ENCODE data around the gene SDK2. TPM values are rescaled to one million over a fixed set of nuclear protein-coding genes. Genes with fewer than 3 reads are reported as not detected.

The SDK2 gene
- total and polyA plus RNA-seq, 2 of the 8 experiments (the other 6 are each of a cell fraction or from before 2014, with no cell fraction given): 3.9 to 4.1 TPM

- H3K23ac ChIP-seq (ENCODE audit: insufficient read length): no peak overlapping the region
- peaks cover 4 to 15% (median 9%) of the 10 kb centered on the region in 4 experiments for H3K4me1 ChIP-seq (replicated peaks in 1 of 4; ENCODE audit: control insufficient read depth in 3 of 4, insufficient read depth in 4 of 4, low read length in 3 of 4)
- CTCF ChIA-PET (ENCODE audit: partially characterized antibody): interaction anchor here (0.6 to 11.3 kb wide), 89 partner anchors 9 to 555 kb away, joined by 3 to 175 read pairs (median 5); no protein-coding TSS in a partner anchor
- H2BK20ac ChIP-seq (ENCODE audit: low read length): no peak overlapping the region
- no peaks in the 10 kb centered on the region for H3K36me3 ChIP-seq (ENCODE audit: control insufficient read depth in 2 of 4, insufficient read depth in 4 of 4, low read length in 3 of 4)
- H3K79me1 ChIP-seq (ENCODE audit: low read depth, low read length): no peaks in the 10 kb centered on the region
- H2AK5ac ChIP-seq (ENCODE audit: low read depth, low read length): no peak overlapping the region
- peaks cover 5 to 42% (median 32%) of the 10 kb centered on the region in 4 experiments for H3K27me3 ChIP-seq (replicated peaks in 1 of 4; ENCODE audit: control insufficient read depth in 3 of 4, extremely low read depth in 1 of 4, insufficient read depth in 3 of 4, low read length in 3 of 4)
- POLR2A ChIA-PET (ENCODE audit: partially characterized antibody): interaction anchor here (0.8 kb wide), 1 partner anchor 33 kb away, joined by 3 read pairs; no protein-coding TSS in a partner anchor
- DNase-seq (ENCODE audit: low read depth in 1 of 2, low spot score in 2 of 2): peak in 1 of 2 experiments; percentile 66
- FAIRE-seq: peak; percentile 73
- no peak overlapping the region; the same call in 1 of the 2 replicates for H3K18ac ChIP-seq (ENCODE audit: extremely low read depth, low read length)
- no peaks in the 10 kb centered on the region for H3K9me3 ChIP-seq (ENCODE audit: insufficient read depth in 2 of 2, low read depth in 1 of 2, low read length in 1 of 2)
- H2BK15ac ChIP-seq (ENCODE audit: low read length): no peak overlapping the region
- H3K79me2 ChIP-seq (ENCODE audit: control insufficient read depth in 1 of 2, insufficient read depth in 2 of 2, low read length in 2 of 2): peaks cover 0 to 8% of the 10 kb centered on the region in 2 experiments; a peak in 1 of 4 replicates
- no peak overlapping the region for H2BK120ac ChIP-seq (replicated peaks; ENCODE audit: low read depth, low read length)
- H4K5ac ChIP-seq (ENCODE audit: insufficient read length, low read depth, low read length): no peak overlapping the region
- no peak overlapping the region for H2BK5ac ChIP-seq (ENCODE audit: low read depth, low read length)
- H3K4me3 ChIP-seq (ENCODE audit: extremely low read depth in 1 of 4, insufficient read depth in 2 of 4, low read depth in 3 of 4, low read length in 4 of 4): no peak overlapping the region
- no peak overlapping the region for H3K9ac ChIP-seq (replicated peaks in 1 of 4; ENCODE audit: extremely low read depth in 1 of 4, low read depth in 3 of 4, low read length in 3 of 4)
- H4K20me1 ChIP-seq (replicated peaks in 1 of 2; ENCODE audit: control insufficient read depth in 1 of 2, insufficient read depth in 2 of 2, low read length in 2 of 2): peaks cover 0 to 8% of the 10 kb centered on the region in 2 experiments
- H4K8ac ChIP-seq (ENCODE audit: extremely low read depth, insufficient read depth, low read length): no peak overlapping the region
- H4K91ac ChIP-seq (replicated peaks; ENCODE audit: insufficient read length, low read length): no peak overlapping the region
- no peak overlapping the region for H3K56ac ChIP-seq (replicated peaks; ENCODE audit: insufficient read length, low read depth, low read length)
- H3K14ac ChIP-seq (ENCODE audit: insufficient read length): no peak overlapping the region
- peak overlapping the region in 1 of 2 experiments; percentile 68; a peak in 2 of 4 replicates for H3K4me2 ChIP-seq (ENCODE audit: insufficient read depth in 1 of 2, low read depth in 2 of 2, low read length in 2 of 2)
- H2BK12ac ChIP-seq (ENCODE audit: low read depth, low read length): no peak overlapping the region
- peaks cover 14% of the 10 kb centered on the region; the same call in 1 of the 2 replicates for H3K23me2 ChIP-seq (ENCODE audit: low read depth, low read length)
- H3K4ac ChIP-seq (replicated peaks; ENCODE audit: insufficient read length, low read depth, low read length): no peak overlapping the region
- H2AFZ ChIP-seq (ENCODE audit: low read length): no peak overlapping the region
- 50% methylated on average over 17 of the region's 19 CpGs; no CpG with 5 or more reads in 1 of the 2 experiments for WGBS, 2 experiments (ENCODE audit: extremely low coverage in 1 of 2, insufficient coverage in 1 of 2, insufficient read length in 1 of 2, insufficient replicate concordance in 2 of 2, low coverage in 1 of 2, low lambda C conversion rate in 2 of 2, missing lambda C conversion rate in 1 of 2)
- no peak overlapping the region for H3K27ac ChIP-seq (ENCODE audit: low read depth, low read length)
- TF ChIP-seq CBX8 (IDR thresholded peaks at IDR 0.05; ENCODE audit: borderline replicate concordance, low read depth, low read length) (no peak), SIN3A (conservative IDR thresholded peaks at IDR 0.05 in 1 of 2, IDR thresholded peaks at IDR 0.05 in 1 of 2; ENCODE audit: low read depth in 1 of 2, low read length in 2 of 2) (peak in 1 of 2 experiments; percentile 41; a peak in 1 of 4 replicates)
Measured at GRCh38 chr17:73646409-73647300, 2.4 kb upstream of the SDK2 start.
